Body of pancreas (tissue), 4 donors: ENCODE results near the gene WNT10A.
"Not testable (repeated sequence)": the region's sequence is repeated elsewhere in the genome, so short reads cannot be mapped to it uniquely, and the experiment has no call there.

Experiments
- POLR2A ChIP-seq, 3 donors: fragments of 450-650 bp; IDR thresholded peaks; one replicate each; pipeline ENCODE4 v1.6.1; 2016; ENCODE audit warnings: antibody characterized with exemption in 3 of 3, mild to moderate bottlenecking in 2 of 3
- TF ChIP-seq, protein P1 (sequence below), 7 experiments: fragments of 450-650 bp in 4 of 7; fragments of 200-600 bp in 3 of 7; sonication (generic) in 3 of 7; IDR thresholded peaks; one replicate each; pipeline ENCODE4 v1.5.1; 2016 to 2019; ENCODE audit warnings: antibody characterized with exemption in 7 of 7

DNA sequence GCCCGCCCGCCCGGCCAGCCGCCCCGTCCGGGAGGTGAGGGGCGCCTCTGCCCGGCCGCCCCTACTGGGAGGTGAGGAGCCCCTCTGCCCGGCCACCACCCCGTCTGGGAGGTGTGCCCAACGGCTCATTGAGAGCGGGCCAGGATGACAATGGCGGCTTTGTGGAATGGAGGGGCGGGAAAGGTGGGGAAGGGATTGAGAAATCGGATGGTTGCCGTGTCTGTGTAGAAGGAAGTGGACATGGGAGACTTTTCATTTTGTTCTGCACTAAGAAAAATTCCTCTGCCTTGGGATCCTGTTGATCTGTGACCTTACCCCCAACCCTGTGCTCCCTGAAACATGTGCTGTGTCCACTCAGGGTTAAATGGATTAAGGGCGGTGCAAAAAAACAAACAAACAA lies 33.7 kb upstream of the WNT10A start:
- TF ChIP-seq, protein P1, sequence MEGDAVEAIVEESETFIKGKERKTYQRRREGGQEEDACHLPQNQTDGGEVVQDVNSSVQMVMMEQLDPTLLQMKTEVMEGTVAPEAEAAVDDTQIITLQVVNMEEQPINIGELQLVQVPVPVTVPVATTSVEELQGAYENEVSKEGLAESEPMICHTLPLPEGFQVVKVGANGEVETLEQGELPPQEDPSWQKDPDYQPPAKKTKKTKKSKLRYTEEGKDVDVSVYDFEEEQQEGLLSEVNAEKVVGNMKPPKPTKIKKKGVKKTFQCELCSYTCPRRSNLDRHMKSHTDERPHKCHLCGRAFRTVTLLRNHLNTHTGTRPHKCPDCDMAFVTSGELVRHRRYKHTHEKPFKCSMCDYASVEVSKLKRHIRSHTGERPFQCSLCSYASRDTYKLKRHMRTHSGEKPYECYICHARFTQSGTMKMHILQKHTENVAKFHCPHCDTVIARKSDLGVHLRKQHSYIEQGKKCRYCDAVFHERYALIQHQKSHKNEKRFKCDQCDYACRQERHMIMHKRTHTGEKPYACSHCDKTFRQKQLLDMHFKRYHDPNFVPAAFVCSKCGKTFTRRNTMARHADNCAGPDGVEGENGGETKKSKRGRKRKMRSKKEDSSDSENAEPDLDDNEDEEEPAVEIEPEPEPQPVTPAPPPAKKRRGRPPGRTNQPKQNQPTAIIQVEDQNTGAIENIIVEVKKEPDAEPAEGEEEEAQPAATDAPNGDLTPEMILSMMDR (IDR thresholded peaks at IDR 0.05), result not testable (repeated sequence)
- not testable (repeated sequence) for TF ChIP-seq POLR2A (IDR thresholded peaks at IDR 0.05)
